GM21619 (cell line): ENCODE results near the gene CNTNAP3.
"Not testable (repeated sequence)": the region's sequence is repeated elsewhere in the genome, so short reads cannot be mapped to it uniquely, and the experiment has no call there.

Experiments used
- ATAC-seq: cut with Tn5 transposase; IDR thresholded peaks from one replicate; pipeline ENCODE4 v1.9.1; 2021; ENCODE audit not compliant: unreplicated experiment

The CNTNAP3 gene

GRCh38 chr9:39073537-39073936 is 214.4 kb downstream of the CNTNAP3 start:
- ATAC-seq, result not testable (repeated sequence)

GRCh38 chr9:39067683-39068082 is 220.3 kb downstream of the CNTNAP3 start:
- ATAC-seq, result not testable (repeated sequence)

- not testable (repeated sequence) for ATAC-seq
Observed at GRCh38 chr9:39062966-39063365, 225.0 kb downstream of the CNTNAP3 start.

- ATAC-seq, result not testable (repeated sequence)
Observed at GRCh38 chr9:39054453-39054852, 233.5 kb downstream of the CNTNAP3 start.

- not testable (repeated sequence) for ATAC-seq
Observed at GRCh38 chr9:39046833-39047232, 241.1 kb downstream of the CNTNAP3 start.

- not testable (repeated sequence) for ATAC-seq
Observed at GRCh38 chr9:39042352-39042803, 245.6 kb downstream of the CNTNAP3 start.

- not testable (repeated sequence) for ATAC-seq
Observed at GRCh38 chr9:39041774-39042173, 246.2 kb downstream of the CNTNAP3 start.

GRCh38 chr9:39039148-39039547 is 248.8 kb downstream of the CNTNAP3 start:
- not testable (repeated sequence) for ATAC-seq

GRCh38 chr9:39038221-39038620 is 249.7 kb downstream of the CNTNAP3 start:
- ATAC-seq, result not testable (repeated sequence)

GRCh38 chr9:39033849-39034248 is 254.1 kb downstream of the CNTNAP3 start:
- ATAC-seq, result not testable (repeated sequence)

- ATAC-seq, result not testable (repeated sequence)
Observed at GRCh38 chr9:39030204-39031019, 257.6 kb downstream of the CNTNAP3 start.

- ATAC-seq, result not testable (repeated sequence)
Observed at GRCh38 chr9:39028855-39029254, 259.1 kb downstream of the CNTNAP3 start.

GRCh38 chr9:39028168-39028567 is 259.8 kb downstream of the CNTNAP3 start:
- not testable (repeated sequence) for ATAC-seq

GRCh38 chr9:39025911-39026588 is 261.9 kb downstream of the CNTNAP3 start:
- ATAC-seq, result not testable (repeated sequence)
